Naive thymus-derived CD8-positive, alpha-beta T cell (primary cell): Measurements from ENCODE around the gene TMEM45A. TPM values are rescaled to one million over a fixed set of nuclear protein-coding genes. Genes with fewer than 3 reads are reported as not detected.

Experiments used
- ATAC-seq, 2 donors: fragments of 150-1000 bp; cut with Tn5 transposase in 1 of 2; sonication (Bioruptor Pico), chemical (Tn5 transposase) in 1 of 2; 1 replicate in 1 of 2; 2 replicates in 1 of 2; pipeline ENCODE4 v1.10.0; 2021; ENCODE audit warnings: mild to moderate bottlenecking in 2 of 2, moderate library complexity in 2 of 2
- POLR2A ChIA-PET: fragments of 350-600 bp; sonication (Branson Sonifier 250); formaldehyde crosslinking; loops from one replicate; lab custom pipeline; 2021; ENCODE audit warnings: antibody characterized with exemption; lab: Charles Lee
- DNase-seq, 10 donors: peaks; one replicate each; pipeline versions ENCODE4 v3.0.0 to v3.0.0-alpha.2; 2020 to 2022
- H3K27ac Mint-ChIP-seq, 10 donors: one replicate each; pipeline ENCODE4 v1.8.0; 2020 to 2022; ENCODE audit warnings: mild to moderate bottlenecking in 10 of 10, mixed read lengths in 10 of 10, moderate library complexity in 4 of 10, inconsistent platforms in 1 of 10
- H3K27me3 Mint-ChIP-seq, 5 donors: one replicate each; pipeline ENCODE4 v1.8.0; 2021 to 2022; ENCODE audit warnings: mixed read lengths in 5 of 5
- H3K36me3 Mint-ChIP-seq, 3 donors: one replicate each; pipeline ENCODE4 v1.8.0; 2020 to 2022; ENCODE audit warnings: mixed read lengths in 3 of 3, mild to moderate bottlenecking in 2 of 3, inconsistent platforms in 1 of 3
- H3K4me1 Mint-ChIP-seq, 4 donors: one replicate each; pipeline ENCODE4 v1.8.0; 2021 to 2022; ENCODE audit warnings: mixed read lengths in 4 of 4
- H3K4me3 Mint-ChIP-seq, 10 donors: one replicate each; pipeline ENCODE4 v1.8.0; 2020 to 2022; ENCODE audit warnings: mild to moderate bottlenecking in 10 of 10, mixed read lengths in 10 of 10, moderate library complexity in 6 of 10, inconsistent platforms in 1 of 10
- H3K9me3 Mint-ChIP-seq, 9 donors: one replicate each; pipeline ENCODE4 v1.8.0; 2020 to 2022; ENCODE audit warnings: mixed read lengths in 9 of 9, mild to moderate bottlenecking in 3 of 9, inconsistent platforms in 1 of 9, moderate library complexity in 1 of 9
- polyA plus RNA-seq, 3 donors: library from polyadenylated mRNA; unstranded; fragments of 300-500 nt; fragmentation: Illumina TruSeq; gene quantifications; one replicate each; pipeline ENCODE4 v1.2.3, GENCODE V29; 2021
- total RNA-seq, 8 experiments: library from RNA in 2 of 8; stranded (reverse) in 2 of 8; gene quantifications; one replicate each; pipeline ENCODE4 v1.2.3 and lab custom pipeline; 2021 to 2026

The TMEM45A gene
- total and polyA plus RNA-seq, 5 experiments from 2014 or later: 0.08 to 0.21 TPM; not detected in 3

DNA sequence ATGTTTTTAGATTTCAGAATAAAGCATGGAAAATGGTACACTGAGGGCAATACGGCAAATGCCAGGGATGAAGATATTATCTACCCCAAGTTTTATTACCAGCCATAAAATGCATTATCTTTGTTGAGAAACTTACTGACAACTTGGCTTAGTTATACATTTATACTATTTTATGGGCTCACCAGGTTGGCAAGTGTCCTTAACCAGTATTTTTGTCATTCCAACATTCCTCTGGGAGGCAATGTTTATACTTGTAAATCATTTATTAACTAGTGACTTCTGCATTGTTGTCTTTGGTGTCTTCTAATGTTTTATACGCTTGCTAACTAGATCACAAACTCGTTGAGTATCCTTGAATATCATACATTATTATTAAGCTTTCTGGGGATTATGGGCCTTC, 99.0 kb downstream of the TMEM45A start:
- Mint-ChIP-seq H3K9me3 (no peaks in the 10 kb centered on the region), H3K27me3 (peaks cover 0 to 2% (median 0%) of the 10 kb centered on the region in 5 donors), H3K4me1 (peaks cover 3 to 5% (median 5%) of the 10 kb centered on the region in 4 donors), H3K36me3 (no peaks in the 10 kb centered on the region), H3K27ac (no peak overlapping the region), H3K4me3 (no peak overlapping the region)
- DNase-seq (no peak), ATAC-seq (no peak)
- POLR2A ChIA-PET: interaction anchor here (0.6 to 1.2 kb wide), 2 partner anchors 190 to 196 kb away, joined by 3 to 5 read pairs; partner anchors contain the start of genes LNP1 and TOMM70

- Mint-ChIP-seq H3K9me3 (peaks cover 0 to 15% (median 4%) of the 10 kb centered on the region in 9 donors), H3K27ac (no peak overlapping the region), H3K4me3 (peak overlapping the region in 1 of 10 donors; percentile 21), H3K4me1 (peaks cover 15 to 21% (median 20%) of the 10 kb centered on the region in 4 donors), H3K36me3 (peaks cover 0 to 6% (median 0%) of the 10 kb centered on the region in 3 donors), H3K27me3 (peaks cover 0 to 7% (median 3%) of the 10 kb centered on the region in 5 donors)
- ATAC-seq (peak in 1 of 2 donors; percentile 33), DNase-seq (no peak)
- POLR2A ChIA-PET: no interaction called here
Measured at GRCh38 chr3:100600181-100601042, 108.0 kb downstream of the TMEM45A start.

GRCh38 chr3:100602506-100603444, 110.4 kb downstream of the TMEM45A start:
- Mint-ChIP-seq H3K9me3 (peaks cover 0 to 15% (median 4%) of the 10 kb centered on the region in 9 donors), H3K27ac (peak overlapping the region in 4 of 10 donors; percentile 3 to 41 (median 6)), H3K4me1 (peaks cover 15 to 21% (median 20%) of the 10 kb centered on the region in 4 donors), H3K27me3 (peaks cover 4 to 10% (median 7%) of the 10 kb centered on the region in 5 donors), H3K36me3 (peaks cover 0 to 6% (median 0%) of the 10 kb centered on the region in 3 donors), H3K4me3 (peak overlapping the region in 8 of 10 donors; percentile 2 to 70 (median 48))
- POLR2A ChIA-PET: no interaction called here
- no peak for ATAC-seq
- no peak for DNase-seq

DNA sequence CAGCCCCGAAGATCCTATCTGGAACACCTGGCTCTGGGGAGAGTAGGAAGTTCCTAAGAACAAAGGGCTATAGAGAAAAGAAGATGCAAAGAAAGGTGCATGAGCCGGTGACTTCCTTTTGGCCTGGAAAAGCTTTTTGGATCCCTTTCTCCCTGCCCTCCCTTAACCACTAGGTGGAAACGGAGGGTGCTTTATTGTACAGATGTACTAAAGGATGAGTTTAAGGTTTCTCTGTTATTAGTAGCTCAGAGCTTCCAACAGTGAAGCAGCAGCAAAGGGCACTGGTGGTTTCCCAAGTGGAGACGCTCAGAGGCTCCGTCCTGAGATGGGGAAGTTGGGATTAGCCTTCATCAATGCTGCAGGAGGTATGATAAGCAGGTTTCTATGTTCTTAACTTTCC, 111.0 kb downstream of the TMEM45A start:
- Mint-ChIP-seq H3K27ac (peak overlapping the region in 2 of 10 donors; percentile 3 to 41), H3K27me3 (peaks cover 4 to 10% (median 6%) of the 10 kb centered on the region in 5 donors), H3K4me3 (peak overlapping the region in 7 of 10 donors; percentile 11 to 70 (median 53)), H3K36me3 (peaks cover 0 to 6% (median 0%) of the 10 kb centered on the region in 3 donors), H3K4me1 (peaks cover 15 to 21% (median 20%) of the 10 kb centered on the region in 4 donors), H3K9me3 (peaks cover 0 to 15% (median 4%) of the 10 kb centered on the region in 9 donors)
- ATAC-seq: no peak
- POLR2A ChIA-PET: no interaction called here
- DNase-seq: no peak

GRCh38 chr3:100605358-100605757, 112.9 kb downstream of the TMEM45A start:
- H3K36me3 Mint-ChIP-seq: no peaks in the 10 kb centered on the region
- POLR2A ChIA-PET: no interaction called here
- DNase-seq (no peak), ATAC-seq (no peak)
- peaks cover 13 to 23% (median 22%) of the 10 kb centered on the region in 4 donors for H3K4me1 Mint-ChIP-seq
- H3K9me3 Mint-ChIP-seq: no peaks in the 10 kb centered on the region
- no peak overlapping the region for H3K4me3 Mint-ChIP-seq
- H3K27me3 Mint-ChIP-seq: peaks cover 6 to 22% (median 17%) of the 10 kb centered on the region in 5 donors
- no peak overlapping the region for H3K27ac Mint-ChIP-seq

- peaks cover 10 to 28% (median 22%) of the 10 kb centered on the region in 5 donors for H3K27me3 Mint-ChIP-seq
- no peaks in the 10 kb centered on the region for H3K36me3 Mint-ChIP-seq
- POLR2A ChIA-PET: no interaction called here
- H3K4me1 Mint-ChIP-seq: peaks cover 12 to 21% (median 19%) of the 10 kb centered on the region in 4 donors
- H3K27ac Mint-ChIP-seq: no peak overlapping the region
- DNase-seq (no peak), ATAC-seq (no peak)
- H3K4me3 Mint-ChIP-seq: no peak overlapping the region
- H3K9me3 Mint-ChIP-seq: no peaks in the 10 kb centered on the region
Measured at GRCh38 chr3:100606894-100607512, 114.6 kb downstream of the TMEM45A start.

DNA sequence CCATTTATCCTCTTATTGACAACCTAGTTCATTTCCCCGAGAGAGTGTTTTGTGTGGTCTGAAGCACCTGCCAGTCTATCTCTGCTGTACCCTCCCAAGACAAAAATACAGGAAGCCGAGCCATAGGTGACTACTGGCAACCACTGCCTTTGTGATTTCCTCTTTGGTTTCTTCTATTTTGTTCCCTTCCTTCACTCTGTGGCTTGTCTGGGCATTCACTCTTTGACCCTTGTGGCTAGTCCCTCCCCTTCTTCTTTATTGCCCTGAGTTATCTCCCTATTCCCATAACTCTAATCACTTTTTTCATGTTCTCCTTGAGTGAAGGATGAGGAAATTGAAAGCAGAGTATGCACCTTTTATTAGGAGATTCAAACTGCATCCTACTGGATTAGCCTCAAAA, 116.9 kb downstream of the TMEM45A start, which contains the start of gene ADGRG7:
Gene ADGRG7 (plus strand): TSS at position 297 of the 400 bp plus-strand sequence. CDS start 256 bp downstream, outside the sequence.
- no peak for DNase-seq
- Mint-ChIP-seq H3K36me3 (no peaks in the 10 kb centered on the region), H3K4me3 (no peak within 1 kb of the TSS), H3K9me3 (no peaks in the 10 kb centered on the region), H3K4me1 (peaks cover 3 to 8% (median 6%) of the 10 kb centered on the region in 4 donors), H3K27ac (peak within 1 kb of the TSS in 1 of 10 donors; percentile 34), H3K27me3 (peaks cover 14 to 40% (median 26%) of the 10 kb centered on the region in 5 donors)
- ATAC-seq: no peak
- POLR2A ChIA-PET: no interaction called here

- no peaks in the 10 kb centered on the region for H3K9me3 Mint-ChIP-seq
- H3K27ac Mint-ChIP-seq: no peak overlapping the region
Measured at GRCh38 chr3:100609963-100610362, 117.5 kb downstream of the TMEM45A start.

DNA sequence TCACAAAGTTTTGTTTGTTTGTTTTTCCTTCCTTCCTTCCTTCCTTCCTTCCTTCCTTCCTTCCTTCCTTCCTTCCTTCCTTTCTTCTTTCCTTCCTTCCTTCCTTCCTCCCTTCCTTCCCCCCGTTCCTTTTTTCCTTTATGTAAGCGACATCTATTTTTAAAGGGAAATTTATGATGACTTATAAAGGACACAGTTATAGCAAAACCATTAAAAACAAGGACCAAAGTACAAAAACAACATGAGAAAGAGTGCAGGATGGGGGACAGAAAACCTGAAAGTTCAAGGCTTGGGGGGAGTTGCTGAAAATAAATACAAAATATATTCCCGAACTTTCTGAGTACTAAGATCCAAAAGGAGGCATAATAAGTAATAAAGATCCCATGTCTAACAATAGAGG, 118.8 kb downstream of the TMEM45A start:
- peaks cover 3 to 8% (median 6%) of the 10 kb centered on the region in 4 donors for H3K4me1 Mint-ChIP-seq
- H3K4me3 Mint-ChIP-seq: no peak overlapping the region
- H3K9me3 Mint-ChIP-seq: no peaks in the 10 kb centered on the region
- H3K27me3 Mint-ChIP-seq: peaks cover 14 to 38% (median 30%) of the 10 kb centered on the region in 5 donors
- H3K36me3 Mint-ChIP-seq: no peaks in the 10 kb centered on the region
- DNase-seq: no peak
- H3K27ac Mint-ChIP-seq: no peak overlapping the region
- POLR2A ChIA-PET: no interaction called here
- ATAC-seq: no peak

More at GRCh38 chr3:100609963-100610362, 117.5 kb downstream of the TMEM45A start:
- POLR2A ChIA-PET: no interaction called here
- Mint-ChIP-seq H3K27me3 (peaks cover 14 to 40% (median 26%) of the 10 kb centered on the region in 5 donors), H3K4me1 (peaks cover 3 to 8% (median 6%) of the 10 kb centered on the region in 4 donors), H3K36me3 (no peaks in the 10 kb centered on the region), H3K4me3 (no peak overlapping the region)
- ATAC-seq (no peak), DNase-seq (no peak)

DNA sequence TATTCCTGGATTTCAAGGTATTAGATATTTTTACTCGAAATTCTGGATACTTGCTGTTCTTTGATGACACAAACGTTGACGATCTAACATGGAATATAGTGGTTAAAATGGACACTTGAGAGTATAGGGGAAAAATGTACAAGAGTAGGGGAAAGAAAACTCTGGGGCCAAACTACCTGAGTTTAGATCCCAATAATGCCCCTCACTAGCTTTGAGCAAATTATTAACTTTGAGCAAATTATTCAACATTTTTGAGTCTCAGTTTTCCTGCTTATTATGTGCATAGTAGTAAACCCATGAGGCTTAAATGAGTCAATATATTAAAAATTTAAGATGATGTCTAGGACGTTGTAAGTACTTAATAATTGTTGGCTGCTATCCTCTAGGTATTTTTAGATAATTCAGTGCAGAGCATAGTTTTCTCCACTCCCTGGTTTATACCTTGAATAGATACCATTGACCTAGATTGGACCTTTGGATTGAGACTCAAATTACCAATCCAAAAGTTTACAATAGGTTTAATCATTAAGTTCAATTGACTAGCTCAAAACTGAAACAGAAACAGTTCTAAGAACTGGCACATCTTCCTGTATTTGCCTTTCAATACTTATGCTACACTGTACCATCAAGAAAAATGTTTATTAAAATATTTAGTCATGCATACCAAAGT, 121.4 kb downstream of the TMEM45A start:
- H3K27ac Mint-ChIP-seq: no peak overlapping the region
- peaks cover 0 to 2% (median 0%) of the 10 kb centered on the region in 3 donors for H3K36me3 Mint-ChIP-seq
- DNase-seq: no peak
- H3K27me3 Mint-ChIP-seq: peaks cover 12 to 33% (median 26%) of the 10 kb centered on the region in 5 donors
- no peak overlapping the region for H3K4me3 Mint-ChIP-seq
- peaks cover 3 to 8% (median 6%) of the 10 kb centered on the region in 4 donors for H3K4me1 Mint-ChIP-seq
- ATAC-seq: no peak
- POLR2A ChIA-PET: no interaction called here
- peaks cover 0 to 7% (median 0%) of the 10 kb centered on the region in 9 donors for H3K9me3 Mint-ChIP-seq

GRCh38 chr3:100614941-100615340, 122.5 kb downstream of the TMEM45A start:
- ATAC-seq (no peak), DNase-seq (no peak)
- POLR2A ChIA-PET: no interaction called here
- Mint-ChIP-seq H3K36me3 (peaks cover 0 to 5% (median 0%) of the 10 kb centered on the region in 3 donors), H3K4me3 (no peak overlapping the region), H3K4me1 (no peaks in the 10 kb centered on the region), H3K27me3 (peaks cover 11 to 34% (median 16%) of the 10 kb centered on the region in 5 donors), H3K27ac (peak overlapping the region in 1 of 10 donors; percentile 40), H3K9me3 (peaks cover 0 to 10% (median 0%) of the 10 kb centered on the region in 9 donors)
